ENCODE results near the gene AGO4. TPM values are rescaled to one million over a fixed set of nuclear protein-coding genes. Genes with fewer than 3 reads are reported as not detected.

AGO4 gene
- total and polyA plus RNA-seq, 2 of the 4 experiments (the other 2 are of a cell fraction), result 8.2 to 9.2 TPM

DNA sequence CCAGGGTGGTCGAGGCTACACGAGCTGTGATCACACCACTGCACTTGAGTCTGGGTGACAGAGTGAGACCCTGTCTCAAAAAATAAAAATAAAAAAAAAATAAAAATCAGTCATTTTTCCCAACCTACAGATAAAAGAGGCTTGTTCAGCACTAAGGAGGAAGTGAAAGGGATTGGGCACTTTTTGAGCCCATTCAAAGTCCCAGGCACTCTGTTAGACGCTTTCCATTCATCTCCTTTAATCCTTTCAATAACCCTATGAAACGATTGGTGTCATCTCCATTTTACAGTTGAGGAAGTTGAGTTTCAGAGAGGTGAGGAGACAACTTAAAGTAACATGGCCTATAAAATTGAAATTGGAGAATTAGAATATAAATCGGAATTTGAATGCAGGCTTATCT lies 10.4 kb upstream of the AGO4 start:
- no peak overlapping the region for H4K91ac ChIP-seq (ENCODE audit: insufficient read depth, low read depth, low read length)
- no peak for DNase-seq
- H3K79me1 ChIP-seq (ENCODE audit: low read depth in 1 of 2, low read length in 2 of 2), result no peaks in the 10 kb centered on the region
- intact Hi-C loops (cut with micrococcal nuclease), result no loop called here
- BruUV-seq (replicated peaks), result no TSS peak
- no peak overlapping the region for H3K4me2 ChIP-seq (ENCODE audit: low read depth, low read length)
- H3K36me3 ChIP-seq (ENCODE audit: control insufficient read depth, insufficient read depth, low read length), result no peaks in the 10 kb centered on the region
- no peaks in the 10 kb centered on the region for H4K20me1 ChIP-seq (ENCODE audit: insufficient read depth, low read length)
- H3K9me3 ChIP-seq (ENCODE audit: control insufficient read depth, insufficient read depth, low read length), result no peaks in the 10 kb centered on the region
- H2AFZ ChIP-seq (replicated peaks; ENCODE audit: low read length, poor library complexity), result no peak overlapping the region
- no peak overlapping the region for H3K18ac ChIP-seq (ENCODE audit: low read depth, low read length)
- POLR2A ChIA-PET (ENCODE audit: unreplicated experiment), result no interaction called here
- H4K5ac ChIP-seq (ENCODE audit: low read depth, low read length), result no peak overlapping the region
- H3K27ac ChIP-seq (ENCODE audit: insufficient read depth, low read length), result no peak overlapping the region
- no peaks in the 10 kb centered on the region for H3K9me1 ChIP-seq (ENCODE audit: insufficient read depth, low read length)
- no CpG with 5 or more reads among the region's 5 CpGs for WGBS, 2 experiments (ENCODE audit: extremely low coverage in 2 of 2, insufficient read length in 1 of 2)
- H3K4ac ChIP-seq (ENCODE audit: low read depth, low read length), result no peak overlapping the region
- no peaks in the 10 kb centered on the region for H3K4me1 ChIP-seq (ENCODE audit: control insufficient read depth, insufficient read depth, low read length)
- H2AK9ac ChIP-seq (replicated peaks; ENCODE audit: low read depth, low read length, poor library complexity), result no peak overlapping the region
- H2AK5ac ChIP-seq (ENCODE audit: low read depth, low read length), result no peak overlapping the region
- CTCF ChIA-PET, result interaction anchor here (0.5 kb wide), 1 partner anchor 59 kb away, joined by 3 read pairs; no protein-coding TSS in a partner anchor
- no peak overlapping the region for H3K9ac ChIP-seq (ENCODE audit: low read depth, low read length)
- H2BK20ac ChIP-seq (ENCODE audit: low read depth, low read length), result no peak overlapping the region
- H3K4me3 ChIP-seq (ENCODE audit: insufficient read depth, low read depth, low read length), result no peak overlapping the region
- no peak overlapping the region for H2BK5ac ChIP-seq (ENCODE audit: low read depth, low read length, poor library complexity, severe bottlenecking)
- dilution Hi-C loops (cut with HindIII; ENCODE audit: low sequenced_read_pairs, unreplicated experiment), result no loop called here
- in situ Hi-C loops (cut with MboI; ENCODE audit: low sequenced_read_pairs), result no loop called here
- no peak overlapping the region for H2BK15ac ChIP-seq (ENCODE audit: low read depth, low read length)
- no peak overlapping the region for H2BK120ac ChIP-seq (ENCODE audit: low read depth, low read length)
- no peak overlapping the region for H3K23ac ChIP-seq (ENCODE audit: low read depth, low read length)
- H3K14ac ChIP-seq (replicated peaks; ENCODE audit: low read depth, low read length), result no peak overlapping the region
- no peak overlapping the region for H4K8ac ChIP-seq (ENCODE audit: low read depth in 2 of 2, low read length in 2 of 2)
- H3K56ac ChIP-seq (ENCODE audit: extremely low read depth, insufficient read depth, low read length), result no peak overlapping the region
- TF ChIP-seq RFX5 (IDR thresholded peaks at IDR 0.05; ENCODE audit: low read depth, low read length), result no peak
- TF ChIP-seq FOS (IDR thresholded peaks at IDR 0.05; ENCODE audit: low read depth, low read length), result no peak
- TF ChIP-seq MAZ (IDR thresholded peaks at IDR 0.05; ENCODE audit: borderline replicate concordance, low read depth, low read length), result no peak
- TF ChIP-seq RAD21 (IDR thresholded peaks at IDR 0.05; ENCODE audit: low read length), result no peak
- TF ChIP-seq, protein P1, sequence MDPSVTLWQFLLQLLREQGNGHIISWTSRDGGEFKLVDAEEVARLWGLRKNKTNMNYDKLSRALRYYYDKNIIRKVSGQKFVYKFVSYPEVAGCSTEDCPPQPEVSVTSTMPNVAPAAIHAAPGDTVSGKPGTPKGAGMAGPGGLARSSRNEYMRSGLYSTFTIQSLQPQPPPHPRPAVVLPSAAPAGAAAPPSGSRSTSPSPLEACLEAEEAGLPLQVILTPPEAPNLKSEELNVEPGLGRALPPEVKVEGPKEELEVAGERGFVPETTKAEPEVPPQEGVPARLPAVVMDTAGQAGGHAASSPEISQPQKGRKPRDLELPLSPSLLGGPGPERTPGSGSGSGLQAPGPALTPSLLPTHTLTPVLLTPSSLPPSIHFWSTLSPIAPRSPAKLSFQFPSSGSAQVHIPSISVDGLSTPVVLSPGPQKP (IDR thresholded peaks at IDR 0.05; ENCODE audit: borderline replicate concordance, low read depth, low read length), result no peak
- TF ChIP-seq CHD1 (IDR thresholded peaks at IDR 0.05; ENCODE audit: low read depth, low read length), result no peak
- no peak for TF ChIP-seq SMC3 (IDR thresholded peaks at IDR 0.05; ENCODE audit: low read depth, low read length)
- TF ChIP-seq RCOR1 (IDR thresholded peaks at IDR 0.05; ENCODE audit: insufficient replicate concordance, low read length), result no peak
- TF ChIP-seq NFE2L2 (IDR thresholded peaks at IDR 0.05; ENCODE audit: low read depth, low read length), result no peak
- no peak for TF ChIP-seq BHLHE40 (IDR thresholded peaks at IDR 0.05; ENCODE audit: low read depth, low read length)
- TF ChIP-seq MXI1 (IDR thresholded peaks at IDR 0.05; ENCODE audit: borderline replicate concordance, low read depth, low read length), result no peak
- no peak for TF ChIP-seq CEBPB (IDR thresholded peaks at IDR 0.05; ENCODE audit: low read depth, low read length)
- TF ChIP-seq, protein P2, sequence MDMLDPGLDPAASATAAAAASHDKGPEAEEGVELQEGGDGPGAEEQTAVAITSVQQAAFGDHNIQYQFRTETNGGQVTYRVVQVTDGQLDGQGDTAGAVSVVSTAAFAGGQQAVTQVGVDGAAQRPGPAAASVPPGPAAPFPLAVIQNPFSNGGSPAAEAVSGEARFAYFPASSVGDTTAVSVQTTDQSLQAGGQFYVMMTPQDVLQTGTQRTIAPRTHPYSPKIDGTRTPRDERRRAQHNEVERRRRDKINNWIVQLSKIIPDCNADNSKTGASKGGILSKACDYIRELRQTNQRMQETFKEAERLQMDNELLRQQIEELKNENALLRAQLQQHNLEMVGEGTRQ (IDR thresholded peaks at IDR 0.05; ENCODE audit: low read depth, low read length), result no peak
- TF ChIP-seq POLR2A (IDR thresholded peaks at IDR 0.05; ENCODE audit: low read depth, low read length), result no peak
- no peak for TF ChIP-seq MAFK (IDR thresholded peaks at IDR 0.05; ENCODE audit: low read depth, low read length)
- TF ChIP-seq, protein P3, sequence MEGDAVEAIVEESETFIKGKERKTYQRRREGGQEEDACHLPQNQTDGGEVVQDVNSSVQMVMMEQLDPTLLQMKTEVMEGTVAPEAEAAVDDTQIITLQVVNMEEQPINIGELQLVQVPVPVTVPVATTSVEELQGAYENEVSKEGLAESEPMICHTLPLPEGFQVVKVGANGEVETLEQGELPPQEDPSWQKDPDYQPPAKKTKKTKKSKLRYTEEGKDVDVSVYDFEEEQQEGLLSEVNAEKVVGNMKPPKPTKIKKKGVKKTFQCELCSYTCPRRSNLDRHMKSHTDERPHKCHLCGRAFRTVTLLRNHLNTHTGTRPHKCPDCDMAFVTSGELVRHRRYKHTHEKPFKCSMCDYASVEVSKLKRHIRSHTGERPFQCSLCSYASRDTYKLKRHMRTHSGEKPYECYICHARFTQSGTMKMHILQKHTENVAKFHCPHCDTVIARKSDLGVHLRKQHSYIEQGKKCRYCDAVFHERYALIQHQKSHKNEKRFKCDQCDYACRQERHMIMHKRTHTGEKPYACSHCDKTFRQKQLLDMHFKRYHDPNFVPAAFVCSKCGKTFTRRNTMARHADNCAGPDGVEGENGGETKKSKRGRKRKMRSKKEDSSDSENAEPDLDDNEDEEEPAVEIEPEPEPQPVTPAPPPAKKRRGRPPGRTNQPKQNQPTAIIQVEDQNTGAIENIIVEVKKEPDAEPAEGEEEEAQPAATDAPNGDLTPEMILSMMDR (conservative IDR thresholded peaks at IDR 0.05; ENCODE audit: low read depth, low read length), result no peak
- H3K27me3 ChIP-seq (ENCODE audit: control insufficient read depth, insufficient read depth, low read length), result no peaks in the 10 kb centered on the region
- ATAC-seq (ENCODE audit: low read depth), result no peak

All from IMR-90 (cell line).